ENCODE data around the gene ELF4.

The ELF4 gene

DNA sequence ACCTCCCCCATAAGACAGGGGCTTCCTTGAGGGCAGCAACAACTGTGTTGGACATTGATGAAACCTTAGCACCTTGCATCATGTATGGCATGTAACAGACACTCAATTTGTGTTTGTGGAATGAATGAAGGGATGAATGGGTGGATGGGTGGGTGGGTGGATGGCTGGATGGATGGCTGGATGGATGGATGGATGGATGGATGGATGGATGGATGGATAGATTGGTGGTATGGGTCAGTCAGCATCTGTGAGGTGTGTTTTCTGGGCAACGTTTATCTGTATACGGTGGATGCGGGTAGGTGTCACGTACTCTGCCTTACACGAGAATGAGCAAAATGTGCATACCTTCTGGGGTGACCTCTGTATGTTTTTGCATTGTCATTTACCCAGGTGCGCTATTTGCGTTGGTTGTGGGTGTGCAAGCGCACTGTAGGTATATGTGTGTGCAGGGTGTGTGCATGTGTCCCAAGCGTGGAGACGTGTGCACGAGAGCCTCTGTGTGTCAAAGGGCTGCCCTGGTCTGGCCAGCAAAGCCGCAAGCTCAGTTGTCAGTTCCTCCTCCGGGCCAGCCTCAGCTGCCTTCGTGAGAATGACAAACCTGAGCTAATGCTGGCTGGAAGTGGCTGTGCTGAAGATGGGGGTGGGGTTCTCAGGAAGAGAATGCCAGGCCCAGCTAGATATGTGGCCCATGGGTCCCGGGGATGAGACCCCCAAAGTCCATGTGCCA is 26.5 kb downstream of the ELF4 start:
- no peak for DNase-seq

DNA sequence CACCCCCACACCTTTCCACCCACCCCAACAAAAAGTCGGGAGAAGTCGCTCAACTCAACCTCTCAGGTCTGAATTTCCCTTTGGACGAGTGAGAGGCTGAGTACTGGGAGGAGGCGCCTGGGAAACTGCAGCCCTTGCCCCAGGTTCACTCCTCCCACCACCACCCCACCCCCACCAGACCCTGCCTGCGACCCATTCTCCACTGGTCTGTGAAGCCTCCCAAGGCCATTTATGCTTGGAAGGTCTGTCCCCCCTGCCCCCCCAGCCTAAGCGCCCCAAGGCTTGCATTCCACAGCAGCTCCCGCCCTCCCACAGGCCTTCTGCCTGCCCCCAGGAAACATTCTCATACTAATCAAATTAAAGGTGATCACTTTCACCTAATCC is 27.2 kb downstream of the ELF4 start:
- DNase-seq = no peak

DNA sequence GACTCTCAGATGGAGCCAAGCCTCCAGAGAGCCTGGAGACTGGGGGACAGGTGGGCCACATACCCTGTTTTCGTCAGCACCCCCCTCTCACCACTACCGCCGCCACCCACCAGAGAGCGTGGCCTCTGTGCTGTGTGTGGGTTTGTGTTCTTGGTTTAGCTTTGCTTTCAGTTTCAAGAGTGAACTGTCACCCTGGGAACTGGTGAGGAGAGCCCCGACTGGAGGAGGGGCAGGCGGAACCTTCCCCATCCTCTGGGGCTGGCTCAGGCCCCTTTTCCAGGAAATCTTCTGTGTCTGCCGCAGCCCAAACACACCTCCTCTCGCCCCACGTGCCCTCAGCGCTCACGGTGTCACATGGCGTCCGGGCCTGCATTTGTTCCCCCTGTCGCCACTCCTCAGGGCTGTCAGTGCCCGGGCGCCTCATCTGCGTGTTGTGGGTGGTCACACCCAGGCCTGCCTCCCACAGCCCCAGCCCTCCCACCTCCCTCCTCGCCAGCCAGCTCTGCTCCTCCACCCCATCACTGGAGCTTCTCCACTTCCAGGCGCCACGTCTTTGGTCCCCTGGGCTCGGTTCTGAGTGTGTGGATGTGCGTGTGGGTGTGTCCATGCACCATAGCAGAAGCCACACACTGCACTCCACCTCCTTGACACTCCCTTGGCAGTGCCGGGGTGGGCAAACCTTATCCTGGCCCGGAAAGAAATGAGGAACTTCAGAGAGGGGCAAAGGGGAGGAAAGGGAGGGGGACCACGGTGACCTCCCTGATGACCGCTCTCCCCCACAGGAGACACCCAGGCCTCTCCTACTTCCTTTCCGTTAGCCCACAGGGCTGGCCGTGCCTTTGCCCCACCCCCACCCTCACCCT is 27.8 kb downstream of the ELF4 start:
- peak; percentile 69 for DNase-seq

GRCh38 chrX:130081421-130082045 is 28.8 kb downstream of the ELF4 start:
- no peak for DNase-seq

GRCh38 chrX:130080791-130081367 is 29.4 kb downstream of the ELF4 start:
- no peak for DNase-seq

DNA sequence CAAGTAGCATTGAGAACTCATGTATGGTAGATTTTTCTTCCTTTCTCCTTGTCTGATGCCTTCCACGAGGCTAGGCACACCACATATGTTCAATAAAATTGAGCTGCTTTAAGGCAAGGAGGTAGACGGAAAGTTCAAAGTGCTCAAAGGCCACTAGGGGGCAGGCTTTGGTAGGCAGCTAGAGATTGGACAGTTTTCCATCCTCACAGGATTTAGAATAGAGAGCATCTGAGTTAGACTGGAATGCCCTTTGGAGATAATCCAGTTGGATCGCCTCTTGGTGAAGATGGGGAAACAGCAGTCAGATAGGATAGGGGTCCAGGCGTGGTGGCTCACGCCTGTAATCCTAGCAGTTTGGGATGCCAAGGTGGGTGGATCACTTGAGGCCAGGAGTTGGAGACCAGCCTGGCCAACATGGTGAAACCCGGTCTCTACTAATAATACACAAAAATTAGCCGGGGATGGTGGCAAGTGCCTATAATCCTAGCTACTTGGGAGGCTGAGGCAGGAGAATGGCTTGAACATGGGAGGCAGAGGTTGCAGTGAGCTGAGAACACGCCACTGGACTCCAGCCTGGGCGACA is 30.4 kb downstream of the ELF4 start:
- peak; percentile 55 for DNase-seq

- DNase-seq = no peak
These were observed 34.5 kb downstream of the ELF4 start for GRCh38 chrX:130075777-130076176.

DNA sequence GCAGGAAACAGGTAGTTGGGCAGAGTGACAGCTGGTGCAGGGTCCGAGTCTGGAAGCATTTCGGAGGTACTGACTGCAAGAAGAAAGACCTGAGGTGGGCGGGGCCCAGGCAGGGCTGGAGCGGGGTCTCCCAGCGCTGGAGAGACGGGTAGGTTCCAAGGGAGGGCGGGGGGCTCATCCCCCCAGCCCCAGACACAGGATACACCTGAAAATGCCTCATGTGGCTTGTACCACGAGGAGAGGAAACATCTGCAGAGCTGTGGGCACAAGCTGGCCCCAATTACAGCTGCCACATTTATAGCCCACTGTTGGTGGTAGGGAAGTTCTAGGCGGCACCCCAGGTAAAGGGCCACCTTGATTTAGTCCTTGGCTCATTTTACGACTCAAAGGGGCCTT is 38.0 kb downstream of the ELF4 start:
- no peak for DNase-seq

GRCh38 chrX:130071611-130072344 is 38.5 kb downstream of the ELF4 start:
- no peak for DNase-seq

GRCh38 chrX:130066975-130067615 is 43.2 kb downstream of the ELF4 start:
- no peak for DNase-seq

GRCh38 chrX:130060122-130061069 is 49.9 kb downstream of the ELF4 start:
- peak; percentile 88 for DNase-seq

- DNase-seq = no peak
These were observed 51.6 kb downstream of the ELF4 start for GRCh38 chrX:130058652-130059051.

DNA sequence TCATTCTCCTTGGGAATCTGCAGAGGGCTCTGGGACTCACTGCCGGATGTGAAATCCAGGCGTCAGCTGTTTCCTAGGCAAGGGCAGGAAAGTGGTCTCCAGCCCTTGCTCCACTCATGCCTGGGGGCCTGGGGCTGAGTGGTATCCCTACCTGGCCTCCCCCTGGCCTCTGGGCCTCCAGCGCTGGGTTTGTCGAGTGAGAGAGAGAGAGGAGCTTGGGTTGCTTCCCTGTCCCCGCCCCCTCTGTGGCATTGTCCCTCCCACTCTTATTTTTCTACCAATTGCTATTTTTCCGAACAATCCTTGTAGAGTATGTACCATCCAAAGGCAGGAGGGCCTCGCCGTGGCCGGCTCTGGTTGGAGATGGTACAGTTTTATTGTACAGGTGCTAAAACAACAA is 53.1 kb downstream of the ELF4 start:
- no peak for DNase-seq

DNA sequence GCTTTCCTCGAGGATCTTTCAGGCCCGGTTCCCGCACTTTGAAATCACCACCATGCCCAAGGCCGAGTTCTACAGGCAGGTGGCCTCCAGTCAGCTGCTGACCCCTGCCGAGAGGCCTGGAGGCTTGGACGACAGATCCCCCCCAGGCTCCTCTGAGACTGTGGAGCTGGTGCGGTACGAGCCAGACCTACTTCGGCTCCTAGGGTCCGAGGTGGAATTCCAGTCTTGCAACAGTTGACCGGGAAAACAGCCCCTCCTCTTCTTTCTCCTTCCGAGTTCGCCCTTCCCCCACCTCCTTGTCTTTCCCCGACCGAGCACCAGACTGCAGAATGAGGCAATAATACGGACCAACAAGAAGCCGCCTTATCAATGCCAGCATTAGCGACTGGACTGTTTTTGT is 54.4 kb downstream of the ELF4 start:
- no peak for DNase-seq

GRCh38 chrX:130055103-130055502 is 55.2 kb downstream of the ELF4 start:
- DNase-seq = no peak

GRCh38 chrX:130053236-130053635 is 57.1 kb downstream of the ELF4 start:
- DNase-seq = no peak

DNA sequence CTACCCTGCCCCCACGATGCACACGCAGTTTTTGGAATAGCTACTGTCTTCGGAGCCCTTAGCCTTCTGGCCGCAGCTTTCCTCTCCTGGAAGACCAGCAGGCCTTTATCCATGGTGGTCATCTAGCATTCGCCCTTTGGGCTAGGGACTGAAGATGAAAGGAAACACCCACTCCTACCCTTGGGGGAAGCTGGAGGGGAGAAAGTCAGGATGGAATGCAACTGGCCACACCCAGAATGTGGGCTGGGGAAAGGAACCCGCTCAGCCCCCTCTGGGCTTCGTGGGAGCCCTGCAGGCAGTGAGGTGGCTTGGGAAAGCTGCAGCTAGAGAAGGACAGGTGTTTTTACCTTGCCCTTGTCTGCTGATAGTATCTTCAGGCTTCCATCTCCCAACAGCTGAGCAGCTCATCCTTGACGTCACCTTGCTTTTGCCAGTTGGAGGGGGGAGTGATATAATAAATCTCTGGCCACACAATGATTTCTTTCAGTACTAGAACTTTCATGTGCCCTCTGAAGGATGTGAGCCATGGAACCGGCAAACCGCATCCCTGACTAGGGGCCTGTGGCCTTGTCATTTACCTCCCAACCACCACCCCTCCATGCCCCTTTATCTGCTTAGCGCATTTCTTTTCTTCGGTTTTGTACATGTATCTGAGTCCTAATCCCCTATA is 59.0 kb downstream of the ELF4 start:
- DNase-seq = no peak

GRCh38 chrX:130049821-130050220 is 60.5 kb downstream of the ELF4 start:
- DNase-seq = no peak

GRCh38 chrX:130048686-130049222 is 61.5 kb downstream of the ELF4 start:
- no peak for DNase-seq

GRCh38 chrX:130047416-130047815 is 62.9 kb downstream of the ELF4 start:
- no peak for DNase-seq

Data from activated T-cell treated with anti-CD3 and anti-CD28 coated beads, Interleukin-2, amount 50 U/mL, for 1 hour (primary cell).